ENCODE measurements around the gene THAP4. TPM values are rescaled to one million over a fixed set of nuclear protein-coding genes. Genes with fewer than 3 reads are reported as not detected.

Gene THAP4
- total RNA-seq, 1 donor from 2014 or later: 50.1 TPM

- H3K27ac Mint-ChIP-seq: peak overlapping the region; percentile 7
- H3K9me3 Mint-ChIP-seq: no peaks in the 10 kb centered on the region
- H3K27me3 Mint-ChIP-seq (ENCODE audit: low read depth): no peaks in the 10 kb centered on the region
- no peak for DNase-seq (ENCODE audit: low spot score in 2 of 2, unreplicated experiment in 2 of 2)
- peaks cover 11% of the 10 kb centered on the region for H3K4me1 Mint-ChIP-seq
- no peak for TF ChIP-seq CTCF (IDR thresholded peaks at IDR 0.05; ENCODE audit: unreplicated experiment)
- H3K36me3 Mint-ChIP-seq: peaks cover 2% of the 10 kb centered on the region
- no peak overlapping the region for H3K4me3 Mint-ChIP-seq
These were observed 24.6 kb downstream of the THAP4 start for GRCh38 chr2:241612156-241613016.

GRCh38 chr2:241611062-241611461, 25.9 kb downstream of the THAP4 start:
- H3K27me3 Mint-ChIP-seq (ENCODE audit: low read depth): no peaks in the 10 kb centered on the region
- H3K4me3 Mint-ChIP-seq: peak overlapping the region; percentile 62
- no peaks in the 10 kb centered on the region for H3K9me3 Mint-ChIP-seq
- no peak for DNase-seq (ENCODE audit: low spot score in 2 of 2, unreplicated experiment in 2 of 2)
- TF ChIP-seq CTCF (IDR thresholded peaks at IDR 0.05; ENCODE audit: unreplicated experiment): no peak
- H3K36me3 Mint-ChIP-seq: peaks cover 2% of the 10 kb centered on the region
- peak overlapping the region; percentile 90 for H3K27ac Mint-ChIP-seq
- peaks cover 8% of the 10 kb centered on the region for H3K4me1 Mint-ChIP-seq

GRCh38 chr2:241609859-241610793, 26.8 kb downstream of the THAP4 start:
- Mint-ChIP-seq H3K27me3 (ENCODE audit: low read depth) (no peaks in the 10 kb centered on the region), H3K4me1 (peaks cover 6% of the 10 kb centered on the region), H3K36me3 (peaks cover 2% of the 10 kb centered on the region), H3K4me3 (peak overlapping the region; percentile 62), H3K27ac (peak overlapping the region; percentile 90), H3K9me3 (no peaks in the 10 kb centered on the region)
- TF ChIP-seq CTCF (IDR thresholded peaks at IDR 0.05; ENCODE audit: unreplicated experiment): peak; percentile 53
- DNase-seq (ENCODE audit: low spot score in 2 of 2, unreplicated experiment in 2 of 2): peak; percentile 69 to 79

- Mint-ChIP-seq H3K36me3 (peaks cover 7% of the 10 kb centered on the region), H3K4me3 (peak overlapping the region; percentile 60), H3K9me3 (no peaks in the 10 kb centered on the region), H3K4me1 (peaks cover 2% of the 10 kb centered on the region), H3K27me3 (ENCODE audit: low read depth) (no peaks in the 10 kb centered on the region), H3K27ac (no peak overlapping the region)
- no peak for TF ChIP-seq CTCF (IDR thresholded peaks at IDR 0.05; ENCODE audit: unreplicated experiment)
- no peak for DNase-seq (ENCODE audit: low spot score in 2 of 2, unreplicated experiment in 2 of 2)
These were observed 28.1 kb downstream of the THAP4 start for GRCh38 chr2:241608881-241609280.

DNA sequence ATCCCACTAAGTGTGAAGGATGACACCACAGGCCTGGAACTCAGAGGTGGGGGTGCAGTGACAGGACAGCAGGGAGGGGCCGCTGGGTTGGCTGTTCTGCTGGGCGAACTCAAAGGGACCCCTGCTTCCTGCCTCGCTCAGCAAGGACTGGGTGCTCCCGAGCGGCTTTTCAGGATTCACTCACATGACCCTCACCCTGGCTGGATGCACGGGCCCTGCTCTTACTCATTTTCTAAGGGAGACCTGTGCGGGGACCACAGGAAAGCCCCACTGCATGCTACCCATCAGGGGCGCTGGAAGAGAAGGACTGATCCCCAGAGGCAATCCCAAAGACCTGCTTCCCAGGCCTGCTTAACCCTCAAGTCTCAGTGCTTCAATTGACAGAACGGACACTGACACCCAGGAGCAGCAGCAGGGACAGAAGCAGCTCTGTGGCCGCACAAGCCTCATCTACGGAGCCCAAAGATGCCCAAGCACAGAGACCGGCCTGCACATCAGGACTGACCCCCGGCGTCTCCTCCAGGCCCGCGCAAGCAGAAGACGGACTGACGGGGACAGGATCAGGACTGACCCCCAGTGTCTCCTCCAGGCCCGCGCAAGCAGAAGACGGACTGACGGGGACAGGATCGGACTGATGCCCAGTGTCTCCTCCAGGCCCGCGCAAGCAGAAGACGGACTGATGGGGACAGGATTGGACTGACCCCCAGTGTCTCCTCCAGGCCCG, 29.6 kb downstream of the THAP4 start:
- TF ChIP-seq CTCF (IDR thresholded peaks at IDR 0.05; ENCODE audit: unreplicated experiment): no peak
- H3K27me3 Mint-ChIP-seq (ENCODE audit: low read depth): no peaks in the 10 kb centered on the region
- DNase-seq (ENCODE audit: low spot score in 2 of 2, unreplicated experiment in 2 of 2): no peak
- H3K4me1 Mint-ChIP-seq: peaks cover 2% of the 10 kb centered on the region
- no peaks in the 10 kb centered on the region for H3K9me3 Mint-ChIP-seq
- no peak overlapping the region for H3K4me3 Mint-ChIP-seq
- H3K36me3 Mint-ChIP-seq: peaks cover 11% of the 10 kb centered on the region
- no peak overlapping the region for H3K27ac Mint-ChIP-seq
